SK-N-SH treated with all-trans-retinoic acid at 6 μM for 48 hours (cell line): Measurements from ENCODE around the gene ST6GALNAC3.

ENCODE experiments used
- ATAC-seq: fragments of 200-7000 bp; cut with Tn5 transposase; 3 replicates; pipeline ENCODE4 v1.9.1; 2020; ENCODE audit warnings: mild to moderate bottlenecking, moderate library complexity
- ARNTL ChIP-seq: fragments of 450-650 bp; formaldehyde crosslinking; IDR thresholded peaks from 2 replicates; pipeline ENCODE4 v1.5.0; 2020; ENCODE audit warnings: low read depth, mild to moderate bottlenecking, moderate library complexity, borderline replicate concordance
- BACH2 ChIP-seq: fragments of 250-450 bp; sonication (Bioruptor Pico); IDR thresholded peaks from 2 replicates; pipeline ENCODE4 v1.9.0; 2021; ENCODE audit warnings: mild to moderate bottlenecking, borderline replicate concordance
- CSDC2 ChIP-seq: fragments of 250-450 bp; sonication (Bioruptor Pico); IDR thresholded peaks from 2 replicates; pipeline ENCODE4 v1.5.0; 2020; ENCODE audit warnings: mild to moderate bottlenecking, moderate library complexity
- ESRRG ChIP-seq: fragments of 250-450 bp; sonication (Bioruptor Pico); IDR thresholded peaks from 2 replicates; pipeline ENCODE4 v1.6.1; 2021; ENCODE audit warnings: mild to moderate bottlenecking
- GLIS3 ChIP-seq: fragments of 250-450 bp; sonication (Bioruptor Pico); IDR thresholded peaks from 2 replicates; pipeline ENCODE4 v1.5.0; 2020; ENCODE audit warnings: mild to moderate bottlenecking, moderate library complexity
- ISL1 ChIP-seq: fragments of 250-450 bp; sonication (Bioruptor Pico); IDR thresholded peaks from 2 replicates; pipeline ENCODE4 v2.1.2; 2022; ENCODE audit warnings: mild to moderate bottlenecking, moderate library complexity
- OSR1 ChIP-seq: fragments of 250-450 bp; sonication (Bioruptor Pico); IDR thresholded peaks from 2 replicates; pipeline ENCODE4 v1.8.0; 2022; ENCODE audit warnings: moderate library complexity, mild to moderate bottlenecking, inconsistent platforms
- PPARA ChIP-seq: fragments of 250-450 bp; sonication (Bioruptor Pico); IDR thresholded peaks from 2 replicates; pipeline ENCODE4 v1.5.0; 2020; ENCODE audit warnings: mild to moderate bottlenecking, borderline replicate concordance
- RARB ChIP-seq: fragments of 250-450 bp; sonication (Bioruptor Pico); IDR thresholded peaks from 2 replicates; pipeline ENCODE4 v1.8.0; 2021; ENCODE audit warnings: mild to moderate bottlenecking, moderate library complexity
- TCF4 ChIP-seq: fragments of 250-450 bp; sonication (Bioruptor Pico); IDR thresholded peaks from 2 replicates; pipeline ENCODE4 v1.8.0; 2021; ENCODE audit warnings: mild to moderate bottlenecking, moderate library complexity, borderline replicate concordance
- TOX ChIP-seq: fragments of 250-450 bp; sonication (Bioruptor Pico); IDR thresholded peaks from 2 replicates; pipeline ENCODE4 v1.8.0; 2021; ENCODE audit warnings: mild to moderate bottlenecking, moderate library complexity, borderline replicate concordance
- ZC3H10 ChIP-seq: fragments of 250-450 bp; sonication (Bioruptor Pico); IDR thresholded peaks from 2 replicates; pipeline ENCODE4 v1.5.1; 2021; ENCODE audit warnings: mild to moderate bottlenecking, moderate library complexity
- ZFP3 ChIP-seq: fragments of 250-450 bp; sonication (Bioruptor Pico); IDR thresholded peaks from 2 replicates; pipeline ENCODE4 v1.5.0; 2020; ENCODE audit warnings: mild to moderate bottlenecking, moderate library complexity
- ZFP30 ChIP-seq: fragments of 450-650 bp; formaldehyde crosslinking; IDR thresholded peaks from 2 replicates; pipeline ENCODE4 v1.5.0; 2022; ENCODE audit warnings: mild to moderate bottlenecking, moderate library complexity
- ZNF70 ChIP-seq: fragments of 450-650 bp; formaldehyde crosslinking; IDR thresholded peaks from 2 replicates; pipeline ENCODE4 v1.5.0; 2020; ENCODE audit warnings: mild to moderate bottlenecking, moderate library complexity
- ZNF8 ChIP-seq: fragments of 450-650 bp; formaldehyde crosslinking; IDR thresholded peaks from 2 replicates; pipeline ENCODE4 v1.5.0; 2020; ENCODE audit warnings: mild to moderate bottlenecking, moderate library complexity
- TF ChIP-seq, protein P1 (sequence below): fragments of 250-450 bp; sonication (Bioruptor Pico); IDR thresholded peaks from 2 replicates; pipeline ENCODE4 v1.8.0; 2021; ENCODE audit warnings: low read depth, mild to moderate bottlenecking, moderate library complexity, borderline replicate concordance
- TF ChIP-seq, protein P2 (sequence below): fragments of 250-450 bp; sonication (Bioruptor Pico); IDR thresholded peaks from 2 replicates; pipeline ENCODE4 v1.5.0; 2020; ENCODE audit warnings: mild to moderate bottlenecking, moderate library complexity
- TF ChIP-seq, protein P3 (sequence below): fragments of 250-450 bp; sonication (Bioruptor Pico); IDR thresholded peaks from 2 replicates; pipeline ENCODE4 v1.5.1; 2020; ENCODE audit warnings: low read depth, mild to moderate bottlenecking, moderate library complexity
- TF ChIP-seq, protein P4 (sequence below): fragments of 250-450 bp; sonication (Bioruptor Pico); IDR thresholded peaks from 2 replicates; pipeline ENCODE4 v1.8.0; 2020; ENCODE audit warnings: mild to moderate bottlenecking, moderate library complexity, borderline replicate concordance

Gene ST6GALNAC3

DNA sequence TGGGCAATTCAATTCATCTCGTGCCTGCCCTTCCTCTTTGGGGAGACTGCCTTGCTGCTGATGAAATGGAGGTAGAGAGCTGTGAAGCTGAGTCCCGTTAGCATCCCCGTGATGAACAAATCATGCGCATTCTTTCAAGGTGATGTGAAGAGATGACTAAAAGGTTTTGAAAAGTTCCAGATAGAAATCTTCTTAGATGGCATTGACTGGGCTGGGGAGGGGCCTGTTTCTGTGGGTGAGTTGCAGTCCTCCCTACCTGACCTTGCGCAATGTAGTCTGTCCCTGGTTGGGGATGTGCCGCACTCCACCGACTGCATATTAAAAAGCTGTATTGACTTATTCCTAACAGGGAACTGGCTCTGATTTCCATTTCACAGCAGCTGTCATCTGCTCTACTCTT lies 49.6 kb downstream of the ST6GALNAC3 start:
- TF ChIP-seq ZNF70 = no peak
- peak; percentile 46; the same call in 1 of the 2 replicates for TF ChIP-seq ISL1 (CRISPR knock-in tag)
- no peak for TF ChIP-seq CSDC2
- ATAC-seq = peak; percentile 69

DNA sequence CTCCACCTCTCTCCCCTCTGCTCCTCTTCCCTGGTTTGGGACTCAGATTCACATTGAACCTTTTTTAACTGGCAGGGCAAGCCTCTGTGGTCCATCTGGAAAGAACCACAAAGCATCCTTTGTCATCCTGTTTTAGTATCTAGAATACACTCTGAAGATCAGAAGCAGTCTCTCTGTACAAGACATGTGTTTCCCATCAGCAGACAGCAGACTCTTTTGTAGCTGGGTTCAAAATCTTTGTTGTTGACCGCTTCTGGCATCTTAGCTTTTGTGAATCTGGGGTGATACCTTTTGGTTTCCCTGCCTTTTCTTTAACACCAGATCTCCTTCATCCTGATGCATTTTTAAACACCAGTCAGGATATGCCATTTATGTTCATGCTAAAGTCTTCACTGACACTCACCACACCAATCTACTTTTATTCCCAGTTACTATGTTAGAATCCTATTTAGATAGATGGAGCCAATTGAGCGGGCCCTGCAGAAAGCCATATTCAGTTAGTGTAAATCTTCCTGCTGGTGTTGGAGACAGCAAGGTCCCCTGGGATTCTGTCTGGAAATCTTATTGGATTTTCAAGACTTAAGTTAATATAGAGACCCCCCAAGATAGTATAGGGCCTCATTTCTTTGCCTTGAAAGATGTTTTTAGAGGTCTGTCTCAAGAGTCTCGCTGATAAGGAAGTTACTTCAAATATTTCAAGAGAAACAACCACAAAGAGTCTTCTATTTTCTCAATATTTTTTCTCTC lies 51.1 kb downstream of the ST6GALNAC3 start:
- TF ChIP-seq TCF4 (CRISPR knock-in tag) = no peak
- no peak for TF ChIP-seq BACH2 (CRISPR knock-in tag)
- no peak for TF ChIP-seq ESRRG
- TF ChIP-seq ISL1 (CRISPR knock-in tag) = no peak
- TF ChIP-seq CSDC2 = no peak
- TF ChIP-seq ZFP30 (CRISPR knock-in tag) = no peak
- no peak for TF ChIP-seq ZC3H10
- TF ChIP-seq, protein P1, sequence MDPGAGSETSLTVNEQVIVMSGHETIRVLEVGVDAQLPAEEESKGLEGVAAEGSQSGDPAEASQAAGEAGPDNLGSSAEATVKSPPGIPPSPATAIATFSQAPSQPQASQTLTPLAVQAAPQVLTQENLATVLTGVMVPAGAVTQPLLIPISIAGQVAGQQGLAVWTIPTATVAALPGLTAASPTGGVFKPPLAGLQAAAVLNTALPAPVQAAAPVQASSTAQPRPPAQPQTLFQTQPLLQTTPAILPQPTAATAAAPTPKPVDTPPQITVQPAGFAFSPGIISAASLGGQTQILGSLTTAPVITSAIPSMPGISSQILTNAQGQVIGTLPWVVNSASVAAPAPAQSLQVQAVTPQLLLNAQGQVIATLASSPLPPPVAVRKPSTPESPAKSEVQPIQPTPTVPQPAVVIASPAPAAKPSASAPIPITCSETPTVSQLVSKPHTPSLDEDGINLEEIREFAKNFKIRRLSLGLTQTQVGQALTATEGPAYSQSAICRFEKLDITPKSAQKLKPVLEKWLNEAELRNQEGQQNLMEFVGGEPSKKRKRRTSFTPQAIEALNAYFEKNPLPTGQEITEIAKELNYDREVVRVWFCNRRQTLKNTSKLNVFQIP (CRISPR knock-in tag) = no peak
- TF ChIP-seq PPARA = no peak
- TF ChIP-seq, protein P2, sequence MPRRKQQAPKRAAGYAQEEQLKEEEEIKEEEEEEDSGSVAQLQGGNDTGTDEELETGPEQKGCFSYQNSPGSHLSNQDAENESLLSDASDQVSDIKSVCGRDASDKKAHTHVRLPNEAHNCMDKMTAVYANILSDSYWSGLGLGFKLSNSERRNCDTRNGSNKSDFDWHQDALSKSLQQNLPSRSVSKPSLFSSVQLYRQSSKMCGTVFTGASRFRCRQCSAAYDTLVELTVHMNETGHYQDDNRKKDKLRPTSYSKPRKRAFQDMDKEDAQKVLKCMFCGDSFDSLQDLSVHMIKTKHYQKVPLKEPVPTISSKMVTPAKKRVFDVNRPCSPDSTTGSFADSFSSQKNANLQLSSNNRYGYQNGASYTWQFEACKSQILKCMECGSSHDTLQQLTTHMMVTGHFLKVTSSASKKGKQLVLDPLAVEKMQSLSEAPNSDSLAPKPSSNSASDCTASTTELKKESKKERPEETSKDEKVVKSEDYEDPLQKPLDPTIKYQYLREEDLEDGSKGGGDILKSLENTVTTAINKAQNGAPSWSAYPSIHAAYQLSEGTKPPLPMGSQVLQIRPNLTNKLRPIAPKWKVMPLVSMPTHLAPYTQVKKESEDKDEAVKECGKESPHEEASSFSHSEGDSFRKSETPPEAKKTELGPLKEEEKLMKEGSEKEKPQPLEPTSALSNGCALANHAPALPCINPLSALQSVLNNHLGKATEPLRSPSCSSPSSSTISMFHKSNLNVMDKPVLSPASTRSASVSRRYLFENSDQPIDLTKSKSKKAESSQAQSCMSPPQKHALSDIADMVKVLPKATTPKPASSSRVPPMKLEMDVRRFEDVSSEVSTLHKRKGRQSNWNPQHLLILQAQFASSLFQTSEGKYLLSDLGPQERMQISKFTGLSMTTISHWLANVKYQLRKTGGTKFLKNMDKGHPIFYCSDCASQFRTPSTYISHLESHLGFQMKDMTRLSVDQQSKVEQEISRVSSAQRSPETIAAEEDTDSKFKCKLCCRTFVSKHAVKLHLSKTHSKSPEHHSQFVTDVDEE (CRISPR knock-in tag) = no peak
- no peak for TF ChIP-seq OSR1 (CRISPR knock-in tag)
- TF ChIP-seq GLIS3 (CRISPR knock-in tag) = no peak
- TF ChIP-seq, protein P3, sequence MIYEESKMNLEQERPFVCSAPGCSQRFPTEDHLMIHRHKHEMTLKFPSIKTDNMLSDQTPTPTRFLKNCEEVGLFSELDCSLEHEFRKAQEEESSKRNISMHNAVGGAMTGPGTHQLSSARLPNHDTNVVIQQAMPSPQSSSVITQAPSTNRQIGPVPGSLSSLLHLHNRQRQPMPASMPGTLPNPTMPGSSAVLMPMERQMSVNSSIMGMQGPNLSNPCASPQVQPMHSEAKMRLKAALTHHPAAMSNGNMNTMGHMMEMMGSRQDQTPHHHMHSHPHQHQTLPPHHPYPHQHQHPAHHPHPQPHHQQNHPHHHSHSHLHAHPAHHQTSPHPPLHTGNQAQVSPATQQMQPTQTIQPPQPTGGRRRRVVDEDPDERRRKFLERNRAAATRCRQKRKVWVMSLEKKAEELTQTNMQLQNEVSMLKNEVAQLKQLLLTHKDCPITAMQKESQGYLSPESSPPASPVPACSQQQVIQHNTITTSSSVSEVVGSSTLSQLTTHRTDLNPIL (CRISPR knock-in tag) = no peak
- TF ChIP-seq TOX (CRISPR knock-in tag) = no peak
- TF ChIP-seq ZFP3 (CRISPR knock-in tag) = no peak
- no peak for TF ChIP-seq ZNF70
- TF ChIP-seq, protein P4, sequence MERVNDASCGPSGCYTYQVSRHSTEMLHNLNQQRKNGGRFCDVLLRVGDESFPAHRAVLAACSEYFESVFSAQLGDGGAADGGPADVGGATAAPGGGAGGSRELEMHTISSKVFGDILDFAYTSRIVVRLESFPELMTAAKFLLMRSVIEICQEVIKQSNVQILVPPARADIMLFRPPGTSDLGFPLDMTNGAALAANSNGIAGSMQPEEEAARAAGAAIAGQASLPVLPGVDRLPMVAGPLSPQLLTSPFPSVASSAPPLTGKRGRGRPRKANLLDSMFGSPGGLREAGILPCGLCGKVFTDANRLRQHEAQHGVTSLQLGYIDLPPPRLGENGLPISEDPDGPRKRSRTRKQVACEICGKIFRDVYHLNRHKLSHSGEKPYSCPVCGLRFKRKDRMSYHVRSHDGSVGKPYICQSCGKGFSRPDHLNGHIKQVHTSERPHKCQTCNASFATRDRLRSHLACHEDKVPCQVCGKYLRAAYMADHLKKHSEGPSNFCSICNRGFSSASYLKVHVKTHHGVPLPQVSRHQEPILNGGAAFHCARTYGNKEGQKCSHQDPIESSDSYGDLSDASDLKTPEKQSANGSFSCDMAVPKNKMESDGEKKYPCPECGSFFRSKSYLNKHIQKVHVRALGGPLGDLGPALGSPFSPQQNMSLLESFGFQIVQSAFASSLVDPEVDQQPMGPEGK (CRISPR knock-in tag) = no peak
- no peak for TF ChIP-seq ZNF8 (CRISPR knock-in tag)
- no peak for TF ChIP-seq RARB
- peak; percentile 19; the same call in 1 of the 3 replicates for ATAC-seq

DNA sequence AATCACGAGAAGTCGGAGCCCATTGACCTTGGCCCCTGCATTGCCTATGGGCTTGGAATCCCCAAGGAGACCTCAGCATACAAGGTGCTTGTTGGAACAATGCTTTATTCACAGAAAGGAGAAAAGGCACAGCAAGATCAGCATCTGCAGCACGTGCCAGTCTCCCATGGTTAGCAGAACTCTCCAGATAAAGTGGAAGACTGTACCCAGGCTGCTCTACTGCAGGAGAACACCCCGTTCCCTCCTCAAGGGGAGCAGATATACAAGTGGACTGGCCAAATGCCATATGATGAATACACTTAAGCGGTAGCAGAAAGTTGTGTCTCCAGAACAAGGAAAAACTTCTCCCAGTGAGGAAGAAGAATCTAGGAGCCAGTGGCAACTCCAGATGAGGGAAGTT lies 53.5 kb downstream of the ST6GALNAC3 start:
- TF ChIP-seq OSR1 (CRISPR knock-in tag) (no peak), ARNTL (CRISPR knock-in tag) (no peak), ZFP30 (CRISPR knock-in tag) (no peak), ESRRG (no peak), PPARA (no peak), CSDC2 (no peak)
- TF ChIP-seq, protein P4 (CRISPR knock-in tag) = no peak
- ATAC-seq = no peak
